Small intestine (tissue), 16 donors: ENCODE measurements around the gene EXOSC10. TPM values are rescaled to one million over a fixed set of nuclear protein-coding genes. Genes with fewer than 3 reads are reported as not detected.

ENCODE experiments used
- DNase-seq, 2 donors: peaks; one replicate each; pipeline versions ENCODE4 v3.0.0 to v3.0.0-alpha.2; 2013
- FAIRE-seq: peaks from 2 replicates; lab custom pipeline; 2012; peaks lifted over from hg19 to GRCh38; lab: Jason Lieb, UNC
- H3K27ac ChIP-seq, 3 donors: one replicate each; pipeline ENCODE4 v1.5.1; 2013; ENCODE audit warnings: low read length in 2 of 3, mild to moderate bottlenecking in 2 of 3, control low read depth in 1 of 3, inconsistent platforms in 1 of 3, low read depth in 1 of 3, moderate library complexity in 1 of 3
- H3K27me3 ChIP-seq, 3 donors: one replicate each; pipeline ENCODE4 v1.6.1; 2013; ENCODE audit warnings: low read length in 3 of 3, inconsistent platforms in 1 of 3; ENCODE audit not compliant: control insufficient read depth in 3 of 3, insufficient read depth in 3 of 3
- H3K36me3 ChIP-seq, 3 donors: one replicate each; pipeline ENCODE4 v1.6.1; 2013; ENCODE audit warnings: low read length in 3 of 3, inconsistent platforms in 1 of 3, low read depth in 1 of 3, mild to moderate bottlenecking in 1 of 3, moderate library complexity in 1 of 3; ENCODE audit not compliant: control insufficient read depth in 3 of 3, insufficient read depth in 2 of 3
- H3K4me1 ChIP-seq, 3 donors: one replicate each; pipeline ENCODE4 v1.6.1; 2013; ENCODE audit warnings: low read length in 2 of 3, inconsistent platforms in 1 of 3, low read depth in 1 of 3, mild to moderate bottlenecking in 1 of 3, moderate library complexity in 1 of 3; ENCODE audit not compliant: control insufficient read depth in 3 of 3, insufficient read depth in 2 of 3
- H3K4me3 ChIP-seq, 3 donors: one replicate each; pipeline ENCODE4 v1.5.1; 2013; ENCODE audit warnings: low read length in 3 of 3, control low read depth in 1 of 3, inconsistent platforms in 1 of 3, low read depth in 1 of 3, mild to moderate bottlenecking in 1 of 3, moderate library complexity in 1 of 3
- H3K9me3 ChIP-seq, 2 donors: one replicate each; pipeline ENCODE4 v1.6.1; 2013; ENCODE audit warnings: low read depth in 1 of 2, low read length in 1 of 2; ENCODE audit not compliant: control insufficient read depth in 2 of 2, insufficient read depth in 1 of 2
- WGBS, 3 donors: extraction: QIAGEN DNeasy Blood & Tissue Kit; methylation state at CpG; one replicate each; pipeline ENCODE4 v1.1.7; 2013; 5-methylcytosine and 5-hydroxymethylcytosine counted together
- long read RNA-seq, 10 donors: transcript quantifications; one replicate each; lab custom pipeline, GENCODE V29; 2026
- polyA plus RNA-seq, 4 donors: library from polyadenylated mRNA; stranded (reverse) in 3 of 4; unstranded in 1 of 4; fragments of 200-250 nt in 3 of 4; fragments of 120-200 nt in 1 of 4; gene quantifications; one replicate each; pipeline versions ENCODE4 v1.2.1 to v1.2.3, GENCODE V29; 2013
- donor health status: healthy with polysubstance abuse.
- donor health status: control.
- donor health status: control.
- donor health status: Bipolar disorder and iron deficiency.
- donor health status: healthy.

The EXOSC10 gene
- polyA plus RNA-seq, result 10 to 100 TPM; 30.1 to 58.5 (median 34.8) TPM
- long read RNA-seq, donor 1, result 0 reads
- long read RNA-seq, donor 2, result 0 reads
- long read RNA-seq, donor 3, partial matches to known transcripts, result 22 of 24 reads
- long read RNA-seq, donor 3, other reads (novel, unspliced or antisense), result 0 of 24 reads
- long read RNA-seq, donor 4, result 0 reads
- long read RNA-seq, donor 5, result 0 reads
- long read RNA-seq, donor 6, partial matches to known transcripts, result 14 of 15 reads
- long read RNA-seq, donor 6, other reads (novel, unspliced or antisense), result 0 of 15 reads
- long read RNA-seq, donor 7, result 0 reads
- long read RNA-seq, donor 8, result 0 reads
- long read RNA-seq, donor 9, result 0 reads
- long read RNA-seq, donor 10, partial matches to known transcripts, result 20 of 23 reads
- long read RNA-seq, donor 10, other reads (novel, unspliced or antisense), result 0 of 23 reads

DNA sequence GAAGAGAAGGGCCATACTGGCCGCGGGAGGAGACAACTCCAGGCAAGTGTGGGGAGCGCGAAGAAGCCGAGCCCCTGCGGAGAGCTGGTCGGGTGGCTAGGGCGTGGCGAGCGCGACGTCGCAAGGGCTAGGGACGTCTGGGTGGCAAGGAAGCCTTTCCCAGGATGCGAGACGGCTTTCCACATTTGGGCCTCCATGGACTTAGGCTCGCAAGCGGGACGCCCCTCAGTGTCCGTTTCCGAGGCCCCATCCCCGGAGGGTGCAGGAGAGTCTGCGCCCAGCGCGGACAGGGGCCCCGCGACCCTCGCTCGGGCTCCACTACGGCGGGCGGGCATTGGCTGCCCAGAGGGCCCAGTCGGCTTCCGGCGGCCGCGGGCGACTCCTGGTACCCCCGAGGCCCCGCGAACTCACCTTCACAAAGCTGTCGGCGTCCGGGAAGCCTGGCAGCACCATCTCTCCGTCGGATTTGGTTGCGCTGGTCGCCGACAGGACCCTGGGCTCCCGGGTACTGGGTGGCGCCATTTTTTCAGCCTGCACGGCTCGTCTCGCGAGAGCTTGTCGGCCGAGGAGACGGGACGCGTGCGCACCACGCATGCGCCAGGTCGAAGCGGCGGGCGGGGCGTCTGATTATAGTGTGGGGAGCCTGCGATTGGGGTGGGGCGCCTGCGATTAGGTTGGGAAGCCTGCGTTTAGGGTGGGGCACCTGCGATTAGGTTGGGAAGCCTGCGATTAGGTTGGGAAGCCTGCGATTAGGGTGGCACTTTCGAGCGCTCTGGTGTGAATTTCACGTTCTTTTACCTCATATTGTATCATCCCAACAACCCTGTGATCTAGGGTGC is at the start of gene EXOSC10:
Gene EXOSC10, minus strand, starts transcription at position 560 of the 839 bp plus-strand sequence. Its CDS starts 38 bp downstream, at position 522.
- Histone ChIP-seq H3K9me3 (no peaks in the 10 kb centered on the region), H3K36me3 (peaks cover 3 to 25% (median 4%) of the 10 kb centered on the region in 3 donors), H3K27ac (peak within 1 kb of the TSS; percentile 63 to 80 (median 73)), H3K27me3 (no peaks in the 10 kb centered on the region), H3K4me3 (peak within 1 kb of the TSS; percentile 88 to 97 (median 89)), H3K4me1 (peaks cover 2 to 12% (median 5%) of the 10 kb centered on the region in 3 donors)
- WGBS, 3 donors, result 0 to 1% (median 1%) methylated on average over 75 to 78 of the region's 78 CpGs
- DNase-seq, result peak; percentile 94 to 96
- FAIRE-seq, result no peak

DNA sequence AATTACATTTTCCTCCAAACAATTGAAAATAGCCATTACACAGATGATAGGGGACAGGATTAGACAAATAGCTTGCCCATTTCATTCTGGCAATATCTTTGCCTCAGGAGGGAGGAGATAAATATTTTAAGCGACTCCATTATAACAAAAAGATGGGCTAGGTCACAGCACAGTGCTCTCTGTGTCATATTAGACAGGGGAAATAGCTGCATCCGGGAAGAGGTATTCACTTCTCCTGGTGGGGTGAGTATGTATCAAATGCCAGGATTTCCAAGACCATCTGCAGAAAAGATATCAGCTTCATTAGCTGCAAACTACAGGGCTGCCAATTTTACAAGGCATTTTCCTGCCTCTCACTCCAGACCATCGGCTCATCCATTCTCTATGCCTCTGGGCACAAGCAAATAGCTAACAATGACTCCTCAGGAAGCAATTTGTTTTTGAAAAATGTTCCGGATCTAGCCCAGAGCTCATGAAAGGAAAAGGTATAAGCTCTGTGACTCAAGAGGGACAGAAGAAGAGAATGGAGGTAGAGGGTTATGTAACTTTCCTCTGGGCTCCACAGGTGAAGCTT is 47.6 kb upstream of the EXOSC10 start:
- Histone ChIP-seq H3K27ac (no peak overlapping the region), H3K9me3 (no peaks in the 10 kb centered on the region), H3K27me3 (no peaks in the 10 kb centered on the region), H3K36me3 (peaks cover 15 to 32% (median 28%) of the 10 kb centered on the region in 3 donors), H3K4me1 (no peaks in the 10 kb centered on the region), H3K4me3 (no peak overlapping the region)
- DNase-seq (no peak), FAIRE-seq (no peak)
- WGBS, 3 donors, result 84 to 96% (median 95%) methylated on average over 4 of the region's 4 CpGs

DNA sequence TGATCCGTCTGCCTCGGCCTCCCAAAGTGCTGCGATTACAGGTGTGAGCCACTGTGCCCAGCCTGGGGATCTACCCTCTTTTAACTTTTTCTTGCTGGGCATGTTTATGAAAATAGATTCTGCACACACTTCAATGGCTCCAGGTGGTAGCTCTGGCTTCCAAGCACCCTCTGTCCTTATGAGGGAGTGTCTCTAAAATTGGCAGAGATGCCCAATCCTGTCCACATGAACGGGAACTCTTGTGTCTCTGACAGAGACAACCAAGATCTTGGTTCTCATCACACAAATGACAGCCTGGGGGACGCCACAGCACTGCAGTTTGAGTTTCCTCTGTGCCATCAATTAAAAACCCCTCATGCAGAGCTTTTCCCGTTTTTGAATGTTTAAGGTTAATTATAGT is 46.1 kb upstream of the EXOSC10 start:
- FAIRE-seq (no peak), DNase-seq (no peak)
- no peaks in the 10 kb centered on the region for H3K27me3 ChIP-seq
- H3K4me1 ChIP-seq, result no peaks in the 10 kb centered on the region
- peaks cover 15 to 31% (median 28%) of the 10 kb centered on the region in 3 donors for H3K36me3 ChIP-seq
- H3K4me3 ChIP-seq, result no peak overlapping the region
- H3K27ac ChIP-seq, result no peak overlapping the region
- H3K9me3 ChIP-seq, result no peaks in the 10 kb centered on the region
- 91 to 92% (median 92%) methylated on average over 6 of the region's 6 CpGs for WGBS, 3 donors

GRCh38 chr1:11144570-11145256 is 45.0 kb upstream of the EXOSC10 start:
- Histone ChIP-seq H3K9me3 (no peaks in the 10 kb centered on the region), H3K36me3 (peaks cover 15 to 34% (median 28%) of the 10 kb centered on the region in 3 donors)

GRCh38 chr1:11143907-11144306 is 44.2 kb upstream of the EXOSC10 start:
- Histone ChIP-seq H3K36me3 (peaks cover 11 to 41% (median 25%) of the 10 kb centered on the region in 3 donors), H3K9me3 (no peaks in the 10 kb centered on the region), H3K4me3 (no peak overlapping the region), H3K4me1 (no peaks in the 10 kb centered on the region), H3K27me3 (no peaks in the 10 kb centered on the region), H3K27ac (no peak overlapping the region)
- WGBS, 3 donors, result 74 to 95% (median 87%) methylated on average over 2 of the region's 2 CpGs
- DNase-seq (no peak), FAIRE-seq (no peak)

More at GRCh38 chr1:11144570-11145256, 45.0 kb upstream of the EXOSC10 start:
- Histone ChIP-seq H3K4me3 (no peak overlapping the region), H3K27me3 (no peaks in the 10 kb centered on the region), H3K4me1 (no peaks in the 10 kb centered on the region), H3K27ac (no peak overlapping the region)
- no peak for FAIRE-seq
- WGBS, 3 donors, result 80 to 86% (median 85%) methylated on average over 12 of the region's 12 CpGs
- no peak for DNase-seq

- Histone ChIP-seq H3K27ac (no peak overlapping the region), H3K9me3 (no peaks in the 10 kb centered on the region), H3K36me3 (peaks cover 10 to 40% (median 24%) of the 10 kb centered on the region in 3 donors), H3K27me3 (no peaks in the 10 kb centered on the region), H3K4me3 (no peak overlapping the region), H3K4me1 (no peaks in the 10 kb centered on the region)
- DNase-seq, result no peak
- WGBS, 3 donors, result 94 to 98% (median 96%) methylated on average over 5 of the region's 5 CpGs
- no peak for FAIRE-seq
Observed at GRCh38 chr1:11143401-11143800, 43.7 kb upstream of the EXOSC10 start.

GRCh38 chr1:11142618-11143391 is 43.1 kb upstream of the EXOSC10 start:
- Histone ChIP-seq H3K4me1 (no peaks in the 10 kb centered on the region), H3K36me3 (peaks cover 9 to 42% (median 25%) of the 10 kb centered on the region in 3 donors), H3K4me3 (no peak overlapping the region), H3K27me3 (no peaks in the 10 kb centered on the region), H3K27ac (no peak overlapping the region), H3K9me3 (no peaks in the 10 kb centered on the region)
- 91 to 98% (median 94%) methylated on average over 4 of the region's 4 CpGs for WGBS, 3 donors
- DNase-seq (no peak), FAIRE-seq (no peak)
